ENCODE results near the gene IFITM2. TPM values are rescaled to one million over a fixed set of nuclear protein-coding genes. Genes with fewer than 3 reads are reported as not detected.

Gene IFITM2
- total RNA-seq, 4 donors from 2014 or later = 83.2 to 318 (median 92.9) TPM

DNA sequence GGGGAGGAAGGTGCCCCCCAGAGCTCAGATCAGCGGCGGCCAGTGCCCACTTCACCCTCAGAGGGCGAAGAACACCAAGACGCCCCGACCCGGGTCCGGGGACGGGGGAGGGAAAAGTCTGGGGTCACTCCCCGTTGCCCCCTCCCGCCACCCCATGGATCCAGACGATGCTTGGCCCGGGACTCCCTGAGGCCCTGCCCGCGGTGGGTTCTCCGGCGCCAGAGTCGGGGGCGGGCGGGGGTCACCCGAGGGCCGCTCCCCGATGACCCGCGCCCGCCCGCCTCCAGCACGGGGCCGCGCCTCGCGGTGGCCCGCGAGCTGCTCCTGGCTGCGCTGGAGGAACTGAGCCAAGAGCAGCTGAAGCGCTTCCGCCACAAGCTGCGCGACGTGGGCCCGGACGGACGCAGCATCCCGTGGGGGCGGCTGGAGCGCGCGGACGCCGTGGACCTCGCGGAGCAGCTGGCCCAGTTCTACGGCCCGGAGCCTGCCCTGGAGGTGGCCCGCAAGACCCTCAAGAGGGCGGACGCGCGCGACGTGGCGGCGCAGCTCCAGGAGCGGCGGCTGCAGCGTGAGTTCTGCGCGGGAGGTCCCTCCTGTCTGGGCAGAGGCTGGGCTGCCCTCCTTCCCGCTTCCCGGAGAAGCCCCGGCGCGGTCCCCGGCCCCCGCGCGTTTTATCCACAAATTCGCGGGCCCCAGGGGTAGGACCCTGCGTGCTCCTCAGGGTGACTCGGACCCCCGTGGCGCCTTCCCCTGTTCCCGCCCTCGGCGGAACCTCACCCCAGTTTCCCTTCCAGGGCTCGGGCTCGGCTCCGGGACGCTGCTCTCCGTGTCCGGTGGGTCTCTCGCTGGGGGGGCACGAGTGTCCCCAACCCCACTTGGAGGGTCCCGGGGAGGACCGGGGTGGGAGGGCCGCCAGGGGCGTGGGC lies 28.3 kb upstream of the IFITM2 start:
- TF ChIP-seq, protein P1, sequence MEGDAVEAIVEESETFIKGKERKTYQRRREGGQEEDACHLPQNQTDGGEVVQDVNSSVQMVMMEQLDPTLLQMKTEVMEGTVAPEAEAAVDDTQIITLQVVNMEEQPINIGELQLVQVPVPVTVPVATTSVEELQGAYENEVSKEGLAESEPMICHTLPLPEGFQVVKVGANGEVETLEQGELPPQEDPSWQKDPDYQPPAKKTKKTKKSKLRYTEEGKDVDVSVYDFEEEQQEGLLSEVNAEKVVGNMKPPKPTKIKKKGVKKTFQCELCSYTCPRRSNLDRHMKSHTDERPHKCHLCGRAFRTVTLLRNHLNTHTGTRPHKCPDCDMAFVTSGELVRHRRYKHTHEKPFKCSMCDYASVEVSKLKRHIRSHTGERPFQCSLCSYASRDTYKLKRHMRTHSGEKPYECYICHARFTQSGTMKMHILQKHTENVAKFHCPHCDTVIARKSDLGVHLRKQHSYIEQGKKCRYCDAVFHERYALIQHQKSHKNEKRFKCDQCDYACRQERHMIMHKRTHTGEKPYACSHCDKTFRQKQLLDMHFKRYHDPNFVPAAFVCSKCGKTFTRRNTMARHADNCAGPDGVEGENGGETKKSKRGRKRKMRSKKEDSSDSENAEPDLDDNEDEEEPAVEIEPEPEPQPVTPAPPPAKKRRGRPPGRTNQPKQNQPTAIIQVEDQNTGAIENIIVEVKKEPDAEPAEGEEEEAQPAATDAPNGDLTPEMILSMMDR (IDR thresholded peaks at IDR 0.05) = no peak
- TF ChIP-seq POLR2A (IDR thresholded peaks at IDR 0.05) = no peak
- Histone ChIP-seq H3K9me3 (no peaks in the 10 kb centered on the region), H3K36me3 (no peaks in the 10 kb centered on the region), H3K4me1 (peaks cover 5 to 25% of the 10 kb centered on the region in 2 donors), H3K4me3 (replicated peaks in 1 of 3) (no peak overlapping the region), H3K27me3 (peaks cover 28% of the 10 kb centered on the region), H3K27ac (no peak overlapping the region)
- intact Hi-C loops (cut with DNase I) = no loop called here
- peak in 1 of 2 donors; percentile 1 for DNase-seq
- WGBS, 2 donors = 24 to 34% methylated on average over 14 to 33 of the region's 97 CpGs

DNA sequence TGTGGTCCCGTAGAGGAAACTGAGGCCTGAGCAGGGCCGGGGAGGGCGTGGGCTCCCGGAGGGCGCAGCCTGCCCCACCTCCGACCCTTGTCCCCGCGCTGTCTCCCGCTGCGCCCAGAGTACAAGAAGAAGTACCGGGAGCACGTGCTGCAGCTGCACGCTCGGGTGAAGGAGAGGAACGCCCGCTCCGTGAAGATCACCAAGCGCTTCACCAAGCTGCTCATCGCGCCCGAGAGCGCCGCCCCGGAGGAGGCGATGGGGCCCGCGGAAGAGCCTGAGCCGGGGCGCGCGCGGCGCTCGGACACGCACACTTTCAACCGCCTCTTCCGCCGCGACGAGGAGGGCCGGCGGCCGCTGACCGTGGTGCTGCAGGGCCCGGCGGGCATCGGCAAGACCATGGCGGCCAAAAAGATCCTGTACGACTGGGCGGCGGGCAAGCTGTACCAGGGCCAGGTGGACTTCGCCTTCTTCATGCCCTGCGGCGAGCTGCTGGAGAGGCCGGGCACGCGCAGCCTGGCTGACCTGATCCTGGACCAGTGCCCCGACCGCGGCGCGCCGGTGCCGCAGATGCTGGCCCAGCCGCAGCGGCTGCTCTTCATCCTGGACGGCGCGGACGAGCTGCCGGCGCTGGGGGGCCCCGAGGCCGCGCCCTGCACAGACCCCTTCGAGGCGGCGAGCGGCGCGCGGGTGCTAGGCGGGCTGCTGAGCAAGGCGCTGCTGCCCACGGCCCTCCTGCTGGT lies 27.5 kb upstream of the IFITM2 start:
- peak; percentile 34 for DNase-seq
- H3K27me3 ChIP-seq = peaks cover 28% of the 10 kb centered on the region
- H3K4me1 ChIP-seq = peaks cover 5 to 25% of the 10 kb centered on the region in 2 donors
- no peaks in the 10 kb centered on the region for H3K36me3 ChIP-seq
- no peak overlapping the region for H3K4me3 ChIP-seq (replicated peaks in 1 of 3)
- intact Hi-C loops (cut with DNase I) = loop anchor here (10.0 kb wide), 1 partner anchor 75 kb away; the partner anchor contains the start of genes BET1L and RIC8A
- no peaks in the 10 kb centered on the region for H3K9me3 ChIP-seq
- TF ChIP-seq POLR2A (IDR thresholded peaks at IDR 0.05) = no peak
- TF ChIP-seq, protein P1 (IDR thresholded peaks at IDR 0.05) = no peak
- no peak overlapping the region for H3K27ac ChIP-seq
- WGBS, 2 donors = 0 to 6% methylated on average over 4 to 30 of the region's 85 CpGs

DNA sequence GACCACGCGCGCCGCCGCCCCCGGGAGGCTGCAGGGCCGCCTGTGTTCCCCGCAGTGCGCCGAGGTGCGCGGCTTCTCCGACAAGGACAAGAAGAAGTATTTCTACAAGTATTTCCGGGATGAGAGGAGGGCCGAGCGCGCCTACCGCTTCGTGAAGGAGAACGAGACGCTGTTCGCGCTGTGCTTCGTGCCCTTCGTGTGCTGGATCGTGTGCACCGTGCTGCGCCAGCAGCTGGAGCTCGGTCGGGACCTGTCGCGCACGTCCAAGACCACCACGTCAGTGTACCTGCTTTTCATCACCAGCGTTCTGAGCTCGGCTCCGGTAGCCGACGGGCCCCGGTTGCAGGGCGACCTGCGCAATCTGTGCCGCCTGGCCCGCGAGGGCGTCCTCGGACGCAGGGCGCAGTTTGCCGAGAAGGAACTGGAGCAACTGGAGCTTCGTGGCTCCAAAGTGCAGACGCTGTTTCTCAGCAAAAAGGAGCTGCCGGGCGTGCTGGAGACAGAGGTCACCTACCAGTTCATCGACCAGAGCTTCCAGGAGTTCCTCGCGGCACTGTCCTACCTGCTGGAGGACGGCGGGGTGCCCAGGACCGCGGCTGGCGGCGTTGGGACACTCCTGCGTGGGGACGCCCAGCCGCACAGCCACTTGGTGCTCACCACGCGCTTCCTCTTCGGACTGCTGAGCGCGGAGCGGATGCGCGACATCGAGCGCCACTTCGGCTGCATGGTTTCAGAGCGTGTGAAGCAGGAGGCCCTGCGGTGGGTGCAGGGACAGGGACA lies 26.7 kb upstream of the IFITM2 start:
- H3K27me3 ChIP-seq = peaks cover 28% of the 10 kb centered on the region
- peak in 1 of 2 donors; percentile 1 for DNase-seq
- peaks cover 5 to 25% of the 10 kb centered on the region in 2 donors for H3K4me1 ChIP-seq
- 4 to 5% methylated on average over 24 to 41 of the region's 79 CpGs for WGBS, 2 donors
- no peaks in the 10 kb centered on the region for H3K9me3 ChIP-seq
- no peak overlapping the region for H3K4me3 ChIP-seq (replicated peaks in 1 of 3)
- no peaks in the 10 kb centered on the region for H3K36me3 ChIP-seq
- TF ChIP-seq, protein P1 (IDR thresholded peaks at IDR 0.05) = no peak
- TF ChIP-seq POLR2A (IDR thresholded peaks at IDR 0.05) = no peak
- H3K27ac ChIP-seq = no peak overlapping the region
- intact Hi-C loops (cut with DNase I) = loop anchor here (10.0 kb wide), 1 partner anchor 76 kb away; the partner anchor contains the start of genes BET1L and RIC8A

DNA sequence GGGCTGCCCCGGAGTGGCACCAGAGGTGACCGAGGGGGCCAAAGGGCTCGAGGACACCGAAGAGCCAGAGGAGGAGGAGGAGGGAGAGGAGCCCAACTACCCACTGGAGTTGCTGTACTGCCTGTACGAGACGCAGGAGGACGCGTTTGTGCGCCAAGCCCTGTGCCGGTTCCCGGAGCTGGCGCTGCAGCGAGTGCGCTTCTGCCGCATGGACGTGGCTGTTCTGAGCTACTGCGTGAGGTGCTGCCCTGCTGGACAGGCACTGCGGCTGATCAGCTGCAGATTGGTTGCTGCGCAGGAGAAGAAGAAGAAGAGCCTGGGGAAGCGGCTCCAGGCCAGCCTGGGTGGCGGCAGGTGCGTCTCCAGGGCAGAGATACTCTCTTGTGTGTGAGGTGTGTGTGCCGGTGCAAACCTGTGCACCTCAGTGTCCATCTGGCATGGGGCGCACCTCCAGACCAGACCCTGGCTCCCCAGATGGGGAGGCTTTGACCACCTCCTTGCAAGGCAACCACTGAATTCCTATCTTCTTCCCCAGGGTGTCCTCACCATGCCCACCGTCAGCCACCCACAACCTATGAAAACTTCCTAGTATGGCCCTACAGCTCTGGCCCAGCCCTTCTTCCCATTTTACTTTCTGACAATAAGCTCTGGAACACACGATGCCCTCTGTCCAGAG lies 26.0 kb upstream of the IFITM2 start:
- Histone ChIP-seq H3K27me3 (peaks cover 28% of the 10 kb centered on the region), H3K27ac (no peak overlapping the region), H3K9me3 (no peaks in the 10 kb centered on the region), H3K4me3 (replicated peaks in 1 of 3) (no peak overlapping the region), H3K36me3 (no peaks in the 10 kb centered on the region), H3K4me1 (peaks cover 5 to 25% of the 10 kb centered on the region in 2 donors)
- DNase-seq = no peak
- 36 to 40% methylated on average over 8 to 22 of the region's 26 CpGs for WGBS, 2 donors
- TF ChIP-seq POLR2A (IDR thresholded peaks at IDR 0.05) = no peak
- TF ChIP-seq, protein P1 (IDR thresholded peaks at IDR 0.05) = no peak
- intact Hi-C loops (cut with DNase I) = loop anchor here (10.0 kb wide), 1 partner anchor 77 kb away; the partner anchor contains the start of genes BET1L and RIC8A

All from thyroid gland (tissue), 4 donors.